Endothelial cell of umbilical vein (primary cell): ENCODE measurements around the gene NSL1. TPM values are rescaled to one million over a fixed set of nuclear protein-coding genes. Genes with fewer than 3 reads are reported as not detected.

Experiments
- BruUV-seq: library from RNA; stranded (reverse); fragments of 400-500 nt; replicated peaks from 2 replicates; lab custom pipeline; 2021; lab: Mats Ljungman, UMichigan
- CTCF ChIA-PET: fragments of 300-600, 350-600 bp; sonication (Branson Sonifier 250); formaldehyde crosslinking; loops from one replicate; lab custom pipeline; 2021; ENCODE audit warnings: antibody characterized with exemption, inconsistent platforms; lab: Charles Lee
- POLR2A ChIA-PET: fragments of 300-600, 350-600 bp; sonication (Branson Sonifier 250); formaldehyde crosslinking; loops from one replicate; lab custom pipeline; 2021; ENCODE audit warnings: antibody characterized with exemption, inconsistent platforms; lab: Charles Lee
- DNase-seq: peaks from one replicate; pipeline ENCODE4 v3.0.0-alpha.2; 2011; ENCODE audit warnings: low read depth, low spot score
- FAIRE-seq: peaks from 2 replicates; lab custom pipeline; 2011; peaks lifted over from hg19 to GRCh38; lab: Jason Lieb, UNC
- H2AFZ ChIP-seq: 2 replicates; pipeline ENCODE4 v1.6.0; 2012; ENCODE audit warnings: low read depth, low read length, control low read depth, inconsistent platforms
- H3K27ac ChIP-seq: 2 replicates; pipeline ENCODE4 v1.5.1; 2011; ENCODE audit warnings: low read depth, mild to moderate bottlenecking, control low read depth, low read length, moderate library complexity; ENCODE audit not compliant: insufficient read depth
- H3K27me3 ChIP-seq, 2 experiments: 2 replicates each; pipeline versions ENCODE4 v1.6.0 to v1.6.1; 2011; ENCODE audit warnings: low read length in 2 of 2, mixed read lengths in 1 of 2; ENCODE audit not compliant: control insufficient read depth in 2 of 2, insufficient read depth in 2 of 2
- H3K36me3 ChIP-seq, 2 experiments: 2 replicates in 1 of 2; 3 replicates in 1 of 2; pipeline ENCODE4 v1.5.1; 2011; ENCODE audit warnings: low read length in 2 of 2, mild to moderate bottlenecking in 1 of 2, moderate library complexity in 1 of 2; ENCODE audit not compliant: control insufficient read depth in 2 of 2, insufficient read depth in 2 of 2; ENCODE audit errors: extremely low read depth in 1 of 2
- H3K4me1 ChIP-seq: 3 replicates; pipeline ENCODE4 v1.5.1; 2011; ENCODE audit warnings: mild to moderate bottlenecking, low read length; ENCODE audit not compliant: control insufficient read depth, insufficient read depth; ENCODE audit errors: extremely low read depth
- H3K4me2 ChIP-seq: 2 replicates; pipeline ENCODE4 v1.6.1; 2011; ENCODE audit warnings: low read length, control low read depth, mixed read lengths; ENCODE audit not compliant: insufficient read depth
- H3K4me3 ChIP-seq, 3 experiments: fragments of 200-600 bp in 1 of 3; sonication (generic), shearing (Covaris generic) in 1 of 3; replicated peaks in 1 of 3; 2 replicates each; pipeline ENCODE4 v1.5.1; 2011 to 2016; ENCODE audit warnings: control low read depth in 3 of 3, low read length in 3 of 3, mild to moderate bottlenecking in 2 of 3, inconsistent platforms in 1 of 3, low read depth in 1 of 3, moderate library complexity in 1 of 3; ENCODE audit not compliant: insufficient read depth in 1 of 3
- H3K79me2 ChIP-seq: 2 replicates; pipeline ENCODE4 v1.6.0; 2012; ENCODE audit warnings: low read length, inconsistent platforms; ENCODE audit not compliant: control insufficient read depth, insufficient read depth
- H3K9ac ChIP-seq: replicated peaks from 2 replicates; pipeline ENCODE3; 2011; ENCODE audit warnings: low read length, control low read depth; ENCODE audit not compliant: insufficient read depth; ENCODE audit errors: extremely low read depth
- H3K9me1 ChIP-seq: replicated peaks from 3 replicates; pipeline ENCODE4 v1.6.0; 2011; ENCODE audit warnings: mild to moderate bottlenecking, low read length; ENCODE audit not compliant: control insufficient read depth, insufficient read depth; ENCODE audit errors: extremely low read depth
- H3K9me3 ChIP-seq: replicated peaks from 2 replicates; pipeline ENCODE4 v1.5.1; 2012; ENCODE audit warnings: low read length, inconsistent platforms; ENCODE audit not compliant: control insufficient read depth, insufficient read depth
- H4K20me1 ChIP-seq: replicated peaks from 2 replicates; pipeline ENCODE3; 2011; ENCODE audit warnings: mild to moderate bottlenecking, low read length; ENCODE audit not compliant: control insufficient read depth, insufficient read depth; ENCODE audit errors: extremely low read depth
- EZH2 ChIP-seq: IDR thresholded peaks from 2 replicates; pipeline ENCODE4 v1.6.1; 2012; ENCODE audit warnings: borderline replicate concordance, low read depth, mild to moderate bottlenecking, moderate library complexity, low read length, inconsistent platforms; ENCODE audit not compliant: severe bottlenecking
- FOS ChIP-seq: IDR thresholded peaks from 2 replicates; pipeline ENCODE4 v1.6.1; 2011; ENCODE audit warnings: mild to moderate bottlenecking, low read length, moderate library complexity, borderline replicate concordance; ENCODE audit not compliant: insufficient read depth
- GATA2 ChIP-seq: IDR thresholded peaks from 2 replicates; pipeline ENCODE4 v1.7.0; 2011; ENCODE audit warnings: low read depth, mild to moderate bottlenecking, moderate library complexity, mixed read lengths, low read length; ENCODE audit not compliant: insufficient read length, insufficient read depth
- JUN ChIP-seq: IDR thresholded peaks from 2 replicates; pipeline ENCODE4 v1.6.1; 2011; ENCODE audit warnings: borderline replicate concordance, low read depth; ENCODE audit not compliant: insufficient read length, insufficient read depth
- MYC ChIP-seq: IDR thresholded peaks from one replicate; pipeline ENCODE4 v1.6.1; 2011; ENCODE audit warnings: mild to moderate bottlenecking, low read depth, low read length
- POLR2A ChIP-seq: IDR thresholded peaks from 2 replicates; pipeline ENCODE4 v1.6.1; 2012; ENCODE audit warnings: low read depth, mild to moderate bottlenecking, control low read depth, low read length
- POLR2AphosphoS5 ChIP-seq: IDR thresholded peaks from 2 replicates; pipeline ENCODE4 v1.6.1; 2012; ENCODE audit warnings: low read depth, mild to moderate bottlenecking, control low read depth, low read length, moderate library complexity; ENCODE audit not compliant: insufficient read depth
- dilution Hi-C: fragments of 300-500 bp; cut with MboI; formaldehyde crosslinking; loops from one replicate; pipeline ENCODE4 v1.15.0; 2019; ENCODE audit warnings: low sequenced_read_pairs; ENCODE audit not compliant: extremely low pct_ligation_motif_present
- intact Hi-C: fragments of 100-400 bp; cut with micrococcal nuclease; formaldehyde crosslinking; loops from one replicate; pipeline ENCODE4 v1.10.0; 2022
- polyA plus RNA-seq, 4 experiments: library from polyadenylated mRNA; depleted of rRNA in 3 of 4; stranded (reverse) in 3 of 4; unstranded in 1 of 4; fragments of >200 nt; gene quantifications; 2 replicates each; pipeline versions ENCODE4 v1.2.1 to v1.2.3, GENCODE V29; 2011 to 2012; ENCODE audit warnings: missing spikeins in 1 of 4
- total RNA-seq: library from RNA; stranded (reverse); gene quantifications from 2 replicates; pipeline ENCODE4 v1.2.3, GENCODE V29; 2021
- TF ChIP-seq, protein P1 (sequence below): IDR thresholded peaks from 2 replicates; pipeline ENCODE4 v1.6.1; 2011; ENCODE audit not compliant: insufficient read depth, insufficient read length
- TF ChIP-seq, protein P2 (sequence below), 2 donors: IDR thresholded peaks; 1 replicate in 1 of 2; 2 replicates in 1 of 2; pipeline ENCODE4 v1.5.1; 2011; ENCODE audit warnings: low read length in 2 of 2, mild to moderate bottlenecking in 2 of 2, moderate library complexity in 2 of 2, control low read depth in 1 of 2, inconsistent platforms in 1 of 2, low read depth in 1 of 2; ENCODE audit not compliant: insufficient read depth in 1 of 2; ENCODE audit errors: extremely low read depth in 1 of 2

NSL1 gene
- total and polyA plus RNA-seq, 2 donors (not counting 3 experiments of a cell fraction or from before 2014, with no cell fraction given) = 15.5 to 30.2 TPM

DNA sequence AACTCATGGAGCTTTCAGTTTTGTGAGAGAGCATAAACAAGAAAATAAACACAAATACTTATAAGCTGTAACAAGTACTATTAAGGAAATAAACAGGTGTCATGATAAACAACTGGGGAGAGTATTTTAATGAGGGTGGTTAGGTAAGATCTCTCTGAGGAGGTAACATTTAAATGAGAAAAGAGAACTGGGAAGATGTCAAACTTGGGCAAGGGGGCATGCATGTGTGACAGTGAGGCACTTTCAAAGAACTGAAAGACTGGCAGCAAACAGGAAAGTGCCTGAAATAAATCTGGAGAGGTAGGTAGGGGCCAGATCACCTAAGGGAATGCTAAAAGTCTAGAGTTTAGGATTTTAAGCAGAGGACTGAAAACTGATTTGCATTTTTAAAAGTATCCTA lies 37.8 kb downstream of the NSL1 start:
- Histone ChIP-seq H3K79me2 (no peaks in the 10 kb centered on the region), H3K27me3 (no peaks in the 10 kb centered on the region), H3K9me1 (no peaks in the 10 kb centered on the region), H3K36me3 (no peaks in the 10 kb centered on the region), H3K4me1 (no peaks in the 10 kb centered on the region), H3K9me3 (no peaks in the 10 kb centered on the region), H4K20me1 (no peaks in the 10 kb centered on the region), H3K4me2 (no peak overlapping the region), H3K9ac (no peak overlapping the region), H3K4me3 (no peak overlapping the region), H2AFZ (no peak overlapping the region), H3K27ac (no peak overlapping the region)
- dilution Hi-C loops = no loop called here
- DNase-seq = no peak
- intact Hi-C loops = no loop called here
- TF ChIP-seq GATA2 = no peak
- TF ChIP-seq EZH2 = no peak
- no peak for TF ChIP-seq POLR2AphosphoS5
- TF ChIP-seq POLR2A = no peak
- TF ChIP-seq FOS = no peak
- TF ChIP-seq JUN = no peak
- TF ChIP-seq, protein P1, sequence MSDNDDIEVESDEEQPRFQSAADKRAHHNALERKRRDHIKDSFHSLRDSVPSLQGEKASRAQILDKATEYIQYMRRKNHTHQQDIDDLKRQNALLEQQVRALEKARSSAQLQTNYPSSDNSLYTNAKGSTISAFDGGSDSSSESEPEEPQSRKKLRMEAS = no peak
- TF ChIP-seq MYC = no peak
- ChIA-PET CTCF (interaction anchor here (1.9 to 2.8 kb wide), 2 partner anchors 88 to 89 kb away, joined by 7 to 14 read pairs; no protein-coding TSS in a partner anchor), POLR2A (no interaction called here)
- no TSS peak for BruUV-seq
- FAIRE-seq = no peak

DNA sequence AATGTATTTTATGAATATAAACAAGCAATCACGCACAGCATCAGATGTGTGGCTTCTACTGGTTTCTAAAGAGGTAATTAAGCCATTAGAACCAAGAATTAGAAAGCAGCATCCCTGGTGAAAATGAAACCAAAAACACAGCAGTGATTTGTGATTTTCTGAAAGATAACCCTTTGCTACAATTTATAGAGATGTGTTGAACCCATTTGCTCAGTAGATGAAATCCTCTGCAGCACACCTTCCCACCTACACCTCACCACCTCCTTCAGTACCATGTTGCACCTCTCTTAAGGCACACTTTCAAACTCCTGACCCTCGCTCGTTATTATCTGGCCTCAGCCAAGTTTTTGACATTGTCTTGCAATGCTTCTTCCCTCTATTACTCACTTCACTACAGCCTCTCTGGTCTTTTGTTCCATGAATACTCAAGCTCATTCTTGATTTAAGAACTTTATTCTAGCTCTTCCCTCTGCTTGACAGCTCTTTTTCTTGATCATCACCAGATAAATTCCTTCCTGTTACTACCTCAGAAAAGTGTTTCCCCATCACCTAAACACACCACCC lies 38.6 kb downstream of the NSL1 start:
- H3K4me2 ChIP-seq = no peak overlapping the region
- H3K9ac ChIP-seq = no peak overlapping the region
- H3K9me3 ChIP-seq = no peaks in the 10 kb centered on the region
- no peak overlapping the region for H3K4me3 ChIP-seq
- DNase-seq (no peak), FAIRE-seq (no peak)
- H4K20me1 ChIP-seq = no peaks in the 10 kb centered on the region
- H2AFZ ChIP-seq = no peak overlapping the region
- H3K79me2 ChIP-seq = no peaks in the 10 kb centered on the region
- ChIA-PET POLR2A (interaction anchor here (0.7 kb wide), 1 partner anchor 42 kb away, joined by 3 read pairs; no protein-coding TSS in a partner anchor), CTCF (interaction anchor here (1.1 to 1.9 kb wide), 3 partner anchors 9 to 276 kb away, joined by 3 to 14 read pairs (median 8); no protein-coding TSS in a partner anchor)
- no peaks in the 10 kb centered on the region for H3K36me3 ChIP-seq
- no peaks in the 10 kb centered on the region for H3K9me1 ChIP-seq
- dilution Hi-C loops (no loop called here), intact Hi-C loops (no loop called here)
- TF ChIP-seq GATA2 (no peak), POLR2AphosphoS5 (no peak), MYC (no peak), JUN (no peak), FOS (no peak), POLR2A (no peak), EZH2 (no peak)
- TF ChIP-seq, protein P1 = no peak
- TF ChIP-seq, protein P2, sequence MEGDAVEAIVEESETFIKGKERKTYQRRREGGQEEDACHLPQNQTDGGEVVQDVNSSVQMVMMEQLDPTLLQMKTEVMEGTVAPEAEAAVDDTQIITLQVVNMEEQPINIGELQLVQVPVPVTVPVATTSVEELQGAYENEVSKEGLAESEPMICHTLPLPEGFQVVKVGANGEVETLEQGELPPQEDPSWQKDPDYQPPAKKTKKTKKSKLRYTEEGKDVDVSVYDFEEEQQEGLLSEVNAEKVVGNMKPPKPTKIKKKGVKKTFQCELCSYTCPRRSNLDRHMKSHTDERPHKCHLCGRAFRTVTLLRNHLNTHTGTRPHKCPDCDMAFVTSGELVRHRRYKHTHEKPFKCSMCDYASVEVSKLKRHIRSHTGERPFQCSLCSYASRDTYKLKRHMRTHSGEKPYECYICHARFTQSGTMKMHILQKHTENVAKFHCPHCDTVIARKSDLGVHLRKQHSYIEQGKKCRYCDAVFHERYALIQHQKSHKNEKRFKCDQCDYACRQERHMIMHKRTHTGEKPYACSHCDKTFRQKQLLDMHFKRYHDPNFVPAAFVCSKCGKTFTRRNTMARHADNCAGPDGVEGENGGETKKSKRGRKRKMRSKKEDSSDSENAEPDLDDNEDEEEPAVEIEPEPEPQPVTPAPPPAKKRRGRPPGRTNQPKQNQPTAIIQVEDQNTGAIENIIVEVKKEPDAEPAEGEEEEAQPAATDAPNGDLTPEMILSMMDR (IDR thresholded peaks at IDR 0.05; ENCODE audit: extremely low read depth in 1 of 2, insufficient read depth in 1 of 2, low read depth in 1 of 2, low read length in 2 of 2) = no peak
- no TSS peak for BruUV-seq
- no peak overlapping the region for H3K27ac ChIP-seq
- no peaks in the 10 kb centered on the region for H3K4me1 ChIP-seq
- H3K27me3 ChIP-seq = no peaks in the 10 kb centered on the region
